Dermis blood vessel endothelial cell (primary cell): ENCODE results near the gene OTUB1. TPM values are rescaled to one million over a fixed set of nuclear protein-coding genes. Genes with fewer than 3 reads are reported as not detected.
"Not testable (repeated sequence)": the region's sequence is repeated elsewhere in the genome, so short reads cannot be mapped to it uniquely, and the experiment has no call there.

Experiments used
- DNase-seq: peaks from one replicate; pipeline ENCODE4 v3.0.0; 2010
- total RNA-seq: library from RNA; depleted of rRNA; stranded (reverse); fragments of >200 nt; gene quantifications from 2 replicates; pipeline ENCODE4 v1.2.3, GENCODE V29; 2014

OTUB1 gene
- total RNA-seq, 1 donor from 2014 or later: 57.7 TPM

GRCh38 chr11:64047373-64047772 is 61.1 kb downstream of the OTUB1 start:
- not testable (repeated sequence) for DNase-seq

Other genes with a start within 250 kb of the OTUB1 start
- 25.4 and 30.1 TPM in 2 replicates for gene ZFTA, start 217.7 kb upstream of the OTUB1 start, total RNA-seq
- 14.3 and 22.4 TPM in 2 replicates for gene SPINDOC, start 173.0 kb upstream of the OTUB1 start, total RNA-seq
- gene MARK2, start 147.3 kb upstream of the OTUB1 start, total RNA-seq: 12.1 and 15.1 TPM in 2 replicates
- gene RCOR2, start 69.3 kb upstream of the OTUB1 start, total RNA-seq: 0.09 and 0.17 TPM in 2 replicates
- 10.0 and 14.7 TPM in 2 replicates for gene NAA40, start 47.4 kb upstream of the OTUB1 start, total RNA-seq
- 287 and 330 TPM in 2 replicates for gene COX8A, start 11.8 kb upstream of the OTUB1 start, total RNA-seq
- not detected in 2 replicates for gene FLRT1, start 49.5 kb downstream of the OTUB1 start, total RNA-seq
- 17.5 and 29.3 TPM in 2 replicates for gene MACROD1, start 179.7 kb downstream of the OTUB1 start, total RNA-seq
- 139 and 191 TPM in 2 replicates for gene STIP1, start 199.7 kb downstream of the OTUB1 start, total RNA-seq
- 6.5 and 26.5 TPM in 2 replicates for gene FERMT3, start 220.3 kb downstream of the OTUB1 start, total RNA-seq
- gene TRPT1, start 239.7 kb downstream of the OTUB1 start, total RNA-seq: 24.1 and 45.6 TPM in 2 replicates
- 43.2 and 44.6 TPM in 2 replicates for gene NUDT22, start 239.8 kb downstream of the OTUB1 start, total RNA-seq
- 7.0 and 17.4 TPM in 2 replicates for gene DNAJC4, start 244.1 kb downstream of the OTUB1 start, total RNA-seq
- gene VEGFB, start 248.1 kb downstream of the OTUB1 start, total RNA-seq: 20.4 and 23.1 TPM in 2 replicates